Common myeloid progenitor, CD34-positive (primary cell): Measurements from ENCODE around the gene SAMD4A.

Experiments
- CTCF ChIA-PET: fragments of 350-600 bp; sonication (Branson Sonifier 250); formaldehyde crosslinking; loops from one replicate; lab custom pipeline; 2021; ENCODE audit warnings: antibody characterized with exemption; lab: Charles Lee
- POLR2A ChIA-PET: fragments of 350-600 bp; sonication (Branson Sonifier 250); formaldehyde crosslinking; loops from one replicate; lab custom pipeline; 2021; ENCODE audit warnings: antibody characterized with exemption; lab: Charles Lee
- DNase-seq, 3 donors: peaks; one replicate each; pipeline versions ENCODE4 v3.0.0 to v3.0.0-alpha.2; 2013
- H3K27ac ChIP-seq, 2 experiments: 1 replicate in 1 of 2; 2 replicates in 1 of 2; pipeline ENCODE4 v1.7.0; 2013; ENCODE audit warnings: inconsistent platforms in 2 of 2, low read length in 2 of 2, mild to moderate bottlenecking in 2 of 2, low read depth in 1 of 2, moderate library complexity in 1 of 2; ENCODE audit not compliant: severe bottlenecking in 2 of 2, insufficient read depth in 1 of 2, poor library complexity in 1 of 2
- H3K27me3 ChIP-seq, 5 experiments: replicated peaks in 2 of 5; 1 replicate in 3 of 5; 2 replicates in 2 of 5; pipeline versions ENCODE4 v1.6.1 to v1.7.0; 2013; ENCODE audit warnings: low read length in 4 of 5, mild to moderate bottlenecking in 2 of 5, moderate library complexity in 2 of 5, inconsistent platforms in 1 of 5; ENCODE audit not compliant: insufficient read depth in 5 of 5, control insufficient read depth in 4 of 5
- H3K36me3 ChIP-seq, 4 experiments: 1 replicate in 2 of 4; 2 replicates in 2 of 4; pipeline versions ENCODE4 v1.6.1 to v1.7.0; 2013; ENCODE audit warnings: low read length in 3 of 4, control low read depth in 1 of 4, mild to moderate bottlenecking in 1 of 4; ENCODE audit not compliant: control insufficient read depth in 4 of 4, insufficient read depth in 4 of 4
- H3K4me1 ChIP-seq, 4 experiments: 1 replicate in 3 of 4; 2 replicates in 1 of 4; pipeline versions ENCODE4 v1.6.1 to v1.7.1; 2013; ENCODE audit warnings: low read length in 3 of 4, mild to moderate bottlenecking in 3 of 4, control low read depth in 1 of 4, inconsistent platforms in 1 of 4, moderate library complexity in 1 of 4; ENCODE audit not compliant: control insufficient read depth in 4 of 4, insufficient read depth in 4 of 4; ENCODE audit errors: control extremely low read depth in 1 of 4
- H3K4me3 ChIP-seq, 7 experiments: 1 replicate in 4 of 7; 2 replicates in 3 of 7; pipeline versions ENCODE4 v1.5.1 to v1.7.0; 2013; ENCODE audit warnings: mild to moderate bottlenecking in 7 of 7, low read length in 6 of 7, moderate library complexity in 6 of 7, inconsistent platforms in 2 of 7, low read depth in 2 of 7, control low read depth in 1 of 7; ENCODE audit not compliant: insufficient read depth in 4 of 7, control insufficient read depth in 1 of 7; ENCODE audit errors: extremely low read depth in 1 of 7
- H3K9me3 ChIP-seq, 5 experiments: 1 replicate in 4 of 5; 2 replicates in 1 of 5; pipeline versions ENCODE4 v1.6.1 to v1.7.1; 2013; ENCODE audit warnings: low read length in 4 of 5, mild to moderate bottlenecking in 2 of 5, inconsistent platforms in 1 of 5, low read depth in 1 of 5, moderate library complexity in 1 of 5; ENCODE audit not compliant: control insufficient read depth in 4 of 5, insufficient read depth in 2 of 5; ENCODE audit errors: control extremely low read depth in 1 of 5
- WGBS: methylation state at CpG from one replicate; pipeline ENCODE4 v1.1.5; 2013; ENCODE audit not compliant: insufficient coverage; 5-methylcytosine and 5-hydroxymethylcytosine counted together

The SAMD4A gene

DNA sequence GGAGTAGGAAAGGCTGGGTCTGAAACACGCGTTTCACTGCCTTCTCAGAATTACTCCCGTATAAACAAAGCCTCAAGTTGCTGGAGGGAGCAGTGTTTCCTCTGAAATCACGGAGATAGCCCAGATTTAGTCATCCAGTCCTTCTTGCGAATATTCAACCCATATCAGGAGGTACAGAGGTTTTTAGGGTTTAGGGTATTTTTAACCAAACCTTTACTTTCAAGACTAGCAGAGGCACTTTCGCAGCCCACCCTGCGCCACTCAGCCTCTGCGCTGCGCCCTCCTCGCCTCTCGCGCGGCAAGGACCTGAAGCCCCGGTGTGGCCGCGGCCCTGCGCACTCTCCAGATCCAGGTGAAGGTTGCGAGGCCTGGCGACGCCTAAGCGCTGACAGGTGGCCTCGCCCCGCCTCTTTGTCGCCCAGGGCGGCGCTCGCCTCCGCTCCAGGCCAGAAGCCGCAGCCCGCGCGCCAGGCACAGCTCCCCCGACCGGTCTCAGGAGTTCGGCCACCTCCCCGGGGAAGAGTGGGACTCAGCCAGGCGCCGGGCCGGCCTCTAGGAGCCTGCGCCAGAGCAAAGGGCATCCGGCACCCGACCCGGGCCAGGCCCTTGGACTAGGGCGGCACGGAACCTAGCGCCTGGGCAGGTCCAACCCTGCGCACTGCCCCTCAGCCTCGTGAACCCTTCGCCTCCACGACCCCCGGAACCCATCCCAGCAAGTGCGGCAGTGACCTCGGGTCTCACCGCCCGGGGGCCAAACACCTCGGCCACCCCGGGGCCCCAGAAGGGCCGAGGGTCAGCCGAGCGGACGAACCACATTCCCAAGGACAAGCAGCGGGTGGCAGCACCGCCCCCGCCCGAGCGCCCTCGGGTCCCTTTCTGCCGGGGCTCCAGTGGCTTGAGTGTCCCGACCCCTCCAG is 1.8 kb upstream of the SAMD4A start:
- Histone ChIP-seq H3K27ac (peak overlapping the region in 1 of 2 experiments; percentile 34), H3K4me1 (peaks cover 7 to 39% (median 32%) of the 10 kb centered on the region in 4 experiments), H3K9me3 (no peaks in the 10 kb centered on the region), H3K36me3 (no peaks in the 10 kb centered on the region), H3K4me3 (peak overlapping the region; percentile 65 to 92 (median 80)), H3K27me3 (peaks cover 0 to 14% (median 0%) of the 10 kb centered on the region in 5 experiments)
- peak; percentile 30 to 58 (median 45) for DNase-seq
- POLR2A ChIA-PET = interaction anchor here (0.6 to 3.1 kb wide), 4 partner anchors 77 to 256 kb away, joined by 3 to 14 read pairs (median 4); no protein-coding TSS in a partner anchor
- WGBS = 0% methylated on average over 47 of the region's 69 CpGs
- CTCF ChIA-PET = interaction anchor here (0.5 to 7.7 kb wide), 22 partner anchors 8 to 416 kb away, joined by 3 to 123 read pairs (median 6); no protein-coding TSS in a partner anchor

DNA sequence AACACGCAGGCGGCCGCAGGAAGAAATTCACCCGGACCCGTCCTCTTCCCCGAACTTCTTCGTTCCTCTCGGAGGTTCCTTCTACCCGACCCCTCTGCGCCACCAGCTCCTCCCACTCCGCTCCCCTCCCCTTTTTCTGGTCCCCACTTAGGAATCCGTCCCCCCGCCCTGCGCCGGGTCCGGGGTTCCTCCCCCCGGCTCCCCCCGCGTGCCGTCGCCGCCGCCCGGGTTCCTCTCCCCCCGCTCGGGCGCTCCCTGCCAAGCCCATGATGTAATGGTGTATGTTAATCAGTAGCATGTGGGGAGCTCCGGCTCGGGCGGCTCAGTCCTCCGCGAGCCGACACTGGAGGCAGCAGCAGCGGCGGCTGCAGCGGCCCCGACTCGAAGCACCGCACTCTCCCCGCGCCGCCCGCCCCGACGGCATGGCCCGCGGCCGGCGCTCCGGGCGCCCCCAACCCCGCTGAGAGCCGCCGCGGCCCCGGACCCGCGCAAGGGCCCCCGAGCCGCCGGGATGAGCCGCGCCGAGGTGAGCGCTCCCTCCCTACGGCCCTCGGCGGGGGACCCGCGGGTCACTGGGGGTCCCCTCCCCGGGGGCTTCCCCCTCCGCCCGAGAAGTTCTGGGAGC is 1.0 kb upstream of the SAMD4A start:
- Histone ChIP-seq H3K27me3 (peaks cover 0 to 15% (median 0%) of the 10 kb centered on the region in 5 experiments), H3K4me3 (peak overlapping the region; percentile 65 to 92 (median 80)), H3K4me1 (peaks cover 7 to 39% (median 32%) of the 10 kb centered on the region in 4 experiments), H3K27ac (peak overlapping the region in 1 of 2 experiments; percentile 34), H3K9me3 (no peaks in the 10 kb centered on the region), H3K36me3 (no peaks in the 10 kb centered on the region)
- ChIA-PET CTCF (interaction anchor here (0.8 to 7.7 kb wide), 15 partner anchors 32 to 246 kb away, joined by 3 to 123 read pairs (median 9); no protein-coding TSS in a partner anchor), POLR2A (interaction anchor here (1.2 to 3.1 kb wide), 3 partner anchors 77 to 210 kb away, joined by 3 to 14 read pairs (median 4); no protein-coding TSS in a partner anchor)
- peak; percentile 78 to 92 (median 90) for DNase-seq
- WGBS = under 1% methylated on average over 54 of the region's 73 CpGs

DNA sequence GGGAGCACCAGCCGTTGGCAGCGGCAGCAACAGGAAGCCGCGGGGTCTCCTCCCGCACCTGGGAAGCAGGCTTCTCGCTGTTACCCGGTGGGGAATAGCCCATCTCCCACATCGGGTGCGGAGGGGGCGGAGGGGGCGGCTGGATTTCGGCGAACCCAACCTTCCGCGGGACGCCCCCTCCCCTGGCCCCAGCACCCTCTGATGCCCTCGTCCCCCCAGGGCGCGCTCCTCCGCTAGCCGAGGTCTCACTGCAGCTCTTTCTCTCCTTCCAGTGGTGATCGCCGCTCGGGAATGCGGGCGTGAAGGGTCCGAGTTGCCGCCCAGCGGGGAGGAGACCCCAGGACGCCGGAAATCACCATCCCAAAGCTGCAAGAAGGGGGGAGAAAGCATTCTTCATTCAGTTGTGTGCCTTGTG is 303 bp downstream of the SAMD4A start:
- Histone ChIP-seq H3K36me3 (no peaks in the 10 kb centered on the region), H3K27ac (no peak overlapping the region), H3K4me1 (peaks cover 7 to 39% (median 32%) of the 10 kb centered on the region in 4 experiments), H3K27me3 (peaks cover 0 to 15% (median 0%) of the 10 kb centered on the region in 5 experiments), H3K4me3 (peak overlapping the region; percentile 65 to 92 (median 71)), H3K9me3 (peaks cover 0 to 1% (median 0%) of the 10 kb centered on the region in 5 experiments)
- 0% methylated on average over 17 of the region's 31 CpGs for WGBS
- ChIA-PET CTCF (interaction anchor here (0.7 to 7.7 kb wide), 14 partner anchors 43 to 239 kb away, joined by 3 to 123 read pairs (median 5); no protein-coding TSS in a partner anchor), POLR2A (interaction anchor here (0.7 to 1.2 kb wide), 2 partner anchors 24 to 209 kb away, joined by 3 to 4 read pairs; no protein-coding TSS in a partner anchor)
- no peak for DNase-seq

DNA sequence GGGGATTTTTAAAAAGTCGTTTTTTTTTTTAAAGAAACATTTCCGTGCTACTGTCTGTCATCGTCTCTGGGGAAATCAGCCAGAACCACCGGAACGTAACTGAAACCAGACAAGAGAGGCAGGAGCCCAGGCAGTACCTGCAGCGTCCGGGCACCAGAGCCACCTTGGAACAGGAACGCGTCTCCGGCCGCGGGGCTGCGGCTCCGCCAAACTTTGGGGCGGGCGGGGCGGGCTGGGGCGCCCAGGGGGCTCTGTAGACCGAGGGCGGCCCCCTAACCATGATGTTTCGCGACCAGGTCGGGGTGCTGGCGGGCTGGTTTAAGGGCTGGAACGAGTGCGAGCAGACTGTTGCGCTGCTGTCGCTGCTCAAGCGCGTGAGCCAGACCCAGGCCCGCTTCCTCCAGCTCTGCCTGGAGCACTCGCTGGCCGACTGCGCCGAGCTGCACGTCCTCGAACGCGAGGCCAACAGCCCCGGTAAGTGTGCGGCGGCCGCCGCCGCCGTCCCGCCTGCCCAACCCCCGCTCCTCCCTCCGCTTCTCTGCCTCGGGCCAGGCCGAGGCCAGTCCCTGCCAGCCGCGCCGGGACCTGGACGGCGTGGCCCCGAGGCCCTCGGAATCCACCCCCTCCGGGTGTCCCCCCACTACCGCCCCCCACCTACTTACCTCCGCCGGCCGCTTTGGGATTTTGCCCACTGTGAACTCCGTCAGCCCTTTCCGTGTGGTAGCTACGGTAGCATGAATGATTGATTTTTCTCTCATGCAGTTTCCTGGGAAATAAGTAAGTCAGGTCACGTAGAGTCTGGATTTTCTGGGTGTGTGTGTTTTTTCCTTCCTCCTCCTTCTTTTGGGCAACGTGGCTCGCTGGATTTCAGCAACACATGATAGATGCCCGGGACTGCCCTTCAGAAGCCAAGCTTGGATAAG is 972 bp downstream of the SAMD4A start:
- Histone ChIP-seq H3K36me3 (no peaks in the 10 kb centered on the region), H3K27me3 (peaks cover 0 to 15% (median 0%) of the 10 kb centered on the region in 5 experiments), H3K4me1 (peaks cover 7 to 39% (median 32%) of the 10 kb centered on the region in 4 experiments), H3K9me3 (peaks cover 0 to 8% (median 5%) of the 10 kb centered on the region in 5 experiments), H3K4me3 (peak overlapping the region; percentile 65 to 92 (median 71)), H3K27ac (no peak overlapping the region)
- POLR2A ChIA-PET = interaction anchor here (0.7 kb wide), 1 partner anchor 23 kb away, joined by 3 read pairs; no protein-coding TSS in a partner anchor
- CTCF ChIA-PET = interaction anchor here (0.6 to 7.3 kb wide), 15 partner anchors 14 to 238 kb away, joined by 3 to 63 read pairs (median 5); no protein-coding TSS in a partner anchor
- DNase-seq = peak; percentile 42 to 75 (median 69)
- under 1% methylated on average over 44 of the region's 70 CpGs for WGBS

DNA sequence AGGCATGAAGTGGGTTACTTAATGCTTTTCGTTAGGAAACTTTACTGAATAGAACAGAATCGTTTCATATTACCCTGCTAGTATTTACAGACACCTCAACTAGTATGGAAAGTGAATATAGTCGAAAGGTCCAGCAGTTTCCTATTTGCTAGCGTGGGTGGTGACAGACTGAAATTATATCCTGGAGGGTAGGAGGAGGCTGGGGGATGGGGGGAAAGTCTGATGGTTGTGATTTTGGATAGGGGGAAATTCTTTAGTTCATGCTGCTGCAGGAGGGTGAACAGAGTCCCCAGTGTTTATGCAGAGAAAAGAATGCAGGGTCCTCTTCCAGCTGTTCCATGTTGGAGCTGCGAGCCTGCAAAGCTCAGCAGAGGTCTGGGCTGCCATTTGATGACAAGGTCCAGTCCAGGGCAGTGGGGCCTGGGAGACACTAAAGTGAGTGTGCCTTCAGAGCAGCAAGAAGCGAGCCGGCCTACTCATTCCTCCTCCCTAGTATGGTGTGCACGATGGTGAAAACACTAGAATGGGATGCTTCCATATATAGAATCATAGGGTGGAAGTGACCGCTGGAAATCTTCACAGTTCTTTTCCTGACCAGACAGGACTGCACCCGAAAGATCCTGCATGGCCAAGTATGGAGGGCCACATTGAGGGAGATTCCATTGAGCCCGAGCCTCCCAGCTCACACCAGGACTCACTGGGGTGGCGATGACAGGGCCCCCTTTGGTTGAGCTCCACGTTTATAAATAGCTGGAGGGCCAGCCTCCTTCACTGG is 2.1 kb downstream of the SAMD4A start:
- no peak overlapping the region for H3K27ac ChIP-seq
- POLR2A ChIA-PET = interaction anchor here (0.6 kb wide), 1 partner anchor 58 kb away, joined by 3 read pairs; no protein-coding TSS in a partner anchor
- H3K4me3 ChIP-seq = no peak overlapping the region
- CTCF ChIA-PET = interaction anchor here (0.7 to 7.3 kb wide), 11 partner anchors 13 to 237 kb away, joined by 3 to 63 read pairs (median 6); no protein-coding TSS in a partner anchor
- 93% methylated on average over 7 of the region's 13 CpGs for WGBS
- peaks cover 0 to 13% (median 10%) of the 10 kb centered on the region in 5 experiments for H3K9me3 ChIP-seq
- no peak for DNase-seq
- H3K36me3 ChIP-seq = no peaks in the 10 kb centered on the region
- peaks cover 7 to 39% (median 32%) of the 10 kb centered on the region in 4 experiments for H3K4me1 ChIP-seq
- peaks cover 0 to 15% (median 0%) of the 10 kb centered on the region in 5 experiments for H3K27me3 ChIP-seq
